DND-41 (cell line): ENCODE data around the gene ZNF273.

Experiments used
- ATAC-seq: fragments of 200-7000 bp; cut with Tn5 transposase; 3 replicates; pipeline ENCODE4 v1.9.1; 2021; ENCODE audit warnings: low read depth; ENCODE audit not compliant: insufficient read depth
- DNase-seq: peaks from one replicate; pipeline ENCODE4 v3.0.0-alpha.2; 2020
- H2AFZ ChIP-seq: 2 replicates; pipeline ENCODE4 v1.6.0; 2012; ENCODE audit warnings: low read depth, low read length
- H3K27ac ChIP-seq: 2 replicates; pipeline ENCODE4 v1.5.1; 2012; ENCODE audit warnings: low read length, inconsistent platforms
- H3K27me3 ChIP-seq: fragments of 200-600 bp; sonication (generic); 2 replicates; pipeline ENCODE4 v1.6.0; 2012; ENCODE audit warnings: low read length, mild to moderate bottlenecking, inconsistent platforms; ENCODE audit not compliant: insufficient read depth, poor library complexity
- H3K36me3 ChIP-seq: 2 replicates; pipeline ENCODE4 v1.5.1; 2012; ENCODE audit warnings: low read length, inconsistent platforms; ENCODE audit not compliant: insufficient read depth
- H3K4me1 ChIP-seq: 2 replicates; pipeline ENCODE4 v1.5.1; 2012; ENCODE audit warnings: mild to moderate bottlenecking, low read length; ENCODE audit not compliant: insufficient read depth
- H3K4me2 ChIP-seq: 2 replicates; pipeline ENCODE4 v1.6.0; 2012; ENCODE audit warnings: mild to moderate bottlenecking, moderate library complexity, low read length, inconsistent platforms; ENCODE audit not compliant: insufficient read depth
- H3K4me3 ChIP-seq, 2 experiments: fragments of 200-600 bp in 1 of 2; shearing (Covaris generic) in 1 of 2; 2 replicates each; pipeline ENCODE4 v1.5.1; 2012 to 2016; ENCODE audit warnings: inconsistent platforms in 2 of 2, low read length in 2 of 2, mild to moderate bottlenecking in 2 of 2, low read depth in 1 of 2, moderate library complexity in 1 of 2
- H3K79me2 ChIP-seq: 2 replicates; pipeline ENCODE4 v1.6.0; 2012; ENCODE audit warnings: low read length, inconsistent platforms; ENCODE audit not compliant: insufficient read depth
- H3K9ac ChIP-seq: 2 replicates; pipeline ENCODE4 v1.6.0; 2012; ENCODE audit warnings: low read depth, mild to moderate bottlenecking, inconsistent platforms, low read length, moderate library complexity
- H3K9me3 ChIP-seq: 2 replicates; pipeline ENCODE4 v1.5.1; 2012; ENCODE audit warnings: low read length, moderate library complexity, mild to moderate bottlenecking, inconsistent platforms; ENCODE audit not compliant: insufficient read depth, severe bottlenecking
- H4K20me1 ChIP-seq: 2 replicates; pipeline ENCODE4 v1.6.0; 2012; ENCODE audit warnings: low read length; ENCODE audit not compliant: insufficient read depth
- EZH2 ChIP-seq: IDR thresholded peaks from 3 replicates; pipeline ENCODE4 v1.6.1; 2012; ENCODE audit warnings: borderline replicate concordance, low read depth, mild to moderate bottlenecking, moderate library complexity, low read length, inconsistent platforms; ENCODE audit not compliant: severe bottlenecking
- TF ChIP-seq, protein P1 (sequence below): IDR thresholded peaks from 2 replicates; pipeline ENCODE4 v1.5.1; 2012; ENCODE audit warnings: borderline replicate concordance, low read length, moderate library complexity, mild to moderate bottlenecking; ENCODE audit not compliant: poor library complexity, severe bottlenecking; ENCODE audit errors: extremely low read depth

The ZNF273 gene

DNA sequence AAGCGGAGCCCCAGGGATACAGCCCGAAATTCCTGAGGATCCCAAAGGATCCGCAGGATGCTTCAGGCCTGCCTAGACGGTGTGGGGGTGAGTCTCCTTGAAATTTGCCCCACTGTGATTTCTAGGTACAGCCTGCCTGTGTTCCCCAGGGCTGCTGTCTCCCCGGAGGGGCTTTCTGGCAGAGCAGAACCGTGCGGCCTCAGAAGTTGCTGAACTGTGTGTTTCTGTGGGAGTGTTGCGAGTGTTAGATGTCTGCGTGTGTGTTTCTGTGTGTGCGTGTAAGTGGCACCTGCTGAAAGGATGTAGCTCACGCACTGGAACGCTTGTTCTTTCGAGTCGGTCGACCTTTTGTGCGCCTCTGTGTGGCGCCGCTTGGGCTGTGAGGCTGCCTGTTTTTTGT is 27.8 kb upstream of the ZNF273 start:
- peak; percentile 2 for DNase-seq
- TF ChIP-seq EZH2: no peak
- TF ChIP-seq, protein P1, sequence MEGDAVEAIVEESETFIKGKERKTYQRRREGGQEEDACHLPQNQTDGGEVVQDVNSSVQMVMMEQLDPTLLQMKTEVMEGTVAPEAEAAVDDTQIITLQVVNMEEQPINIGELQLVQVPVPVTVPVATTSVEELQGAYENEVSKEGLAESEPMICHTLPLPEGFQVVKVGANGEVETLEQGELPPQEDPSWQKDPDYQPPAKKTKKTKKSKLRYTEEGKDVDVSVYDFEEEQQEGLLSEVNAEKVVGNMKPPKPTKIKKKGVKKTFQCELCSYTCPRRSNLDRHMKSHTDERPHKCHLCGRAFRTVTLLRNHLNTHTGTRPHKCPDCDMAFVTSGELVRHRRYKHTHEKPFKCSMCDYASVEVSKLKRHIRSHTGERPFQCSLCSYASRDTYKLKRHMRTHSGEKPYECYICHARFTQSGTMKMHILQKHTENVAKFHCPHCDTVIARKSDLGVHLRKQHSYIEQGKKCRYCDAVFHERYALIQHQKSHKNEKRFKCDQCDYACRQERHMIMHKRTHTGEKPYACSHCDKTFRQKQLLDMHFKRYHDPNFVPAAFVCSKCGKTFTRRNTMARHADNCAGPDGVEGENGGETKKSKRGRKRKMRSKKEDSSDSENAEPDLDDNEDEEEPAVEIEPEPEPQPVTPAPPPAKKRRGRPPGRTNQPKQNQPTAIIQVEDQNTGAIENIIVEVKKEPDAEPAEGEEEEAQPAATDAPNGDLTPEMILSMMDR: no peak
- H3K36me3 ChIP-seq: no peaks in the 10 kb centered on the region
- H3K79me2 ChIP-seq: no peaks in the 10 kb centered on the region
- H3K4me3 ChIP-seq: no peak overlapping the region
- no peak overlapping the region for H3K4me2 ChIP-seq
- peaks cover 55% of the 10 kb centered on the region for H3K9me3 ChIP-seq
- H3K9ac ChIP-seq: no peak overlapping the region
- no peak for ATAC-seq
- no peaks in the 10 kb centered on the region for H4K20me1 ChIP-seq
- H3K4me1 ChIP-seq: peaks cover 6% of the 10 kb centered on the region; the same call in 1 of the 2 replicates
- no peaks in the 10 kb centered on the region for H3K27me3 ChIP-seq
- H2AFZ ChIP-seq: no peak overlapping the region
- H3K27ac ChIP-seq: no peak overlapping the region

DNA sequence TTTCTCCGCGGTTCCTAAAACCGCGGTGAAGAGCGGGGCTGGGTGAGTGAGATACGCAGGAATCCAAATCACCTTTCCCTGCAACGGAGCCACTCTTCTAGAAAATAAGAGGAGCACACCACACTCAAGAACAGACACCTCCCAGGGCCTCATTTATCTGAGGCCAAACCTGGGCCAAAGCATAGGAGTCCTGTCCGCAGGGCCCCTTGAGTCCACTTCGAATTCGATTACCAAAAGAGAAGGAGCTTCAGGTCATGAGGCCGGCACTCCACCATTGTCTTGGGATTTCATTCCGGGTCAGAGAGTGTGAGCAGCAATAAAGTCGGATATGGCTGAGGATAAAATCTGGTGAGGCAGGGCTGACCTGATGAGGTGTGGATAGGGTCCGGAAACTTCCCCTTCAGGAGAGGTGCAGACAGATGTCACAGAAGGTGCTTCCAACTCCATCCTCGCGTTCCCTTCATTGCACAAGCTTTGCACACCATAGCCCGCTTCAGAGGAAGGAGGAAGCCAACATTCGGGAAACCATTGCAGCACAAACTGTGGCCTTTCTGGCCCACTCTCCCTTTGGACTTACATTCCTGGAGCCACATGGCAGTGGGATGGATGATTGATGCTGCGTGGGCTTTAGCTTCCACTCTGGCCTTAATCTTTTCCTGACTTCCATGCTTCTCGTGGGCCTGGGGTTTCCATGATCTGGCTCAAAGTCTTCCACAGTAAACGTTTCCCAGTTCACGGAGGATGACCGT is 27.2 kb upstream of the ZNF273 start:
- Histone ChIP-seq H3K27ac (no peak overlapping the region), H3K4me3 (no peak overlapping the region), H3K27me3 (no peaks in the 10 kb centered on the region), H2AFZ (no peak overlapping the region), H3K9ac (no peak overlapping the region), H3K4me2 (no peak overlapping the region), H3K36me3 (no peaks in the 10 kb centered on the region), H3K4me1 (peaks cover 6% of the 10 kb centered on the region; the same call in 1 of the 2 replicates), H3K9me3 (peaks cover 57% of the 10 kb centered on the region), H4K20me1 (no peaks in the 10 kb centered on the region), H3K79me2 (no peaks in the 10 kb centered on the region)
- DNase-seq (peak; percentile 2), ATAC-seq (no peak)
- TF ChIP-seq EZH2: no peak
- TF ChIP-seq, protein P1: no peak

DNA sequence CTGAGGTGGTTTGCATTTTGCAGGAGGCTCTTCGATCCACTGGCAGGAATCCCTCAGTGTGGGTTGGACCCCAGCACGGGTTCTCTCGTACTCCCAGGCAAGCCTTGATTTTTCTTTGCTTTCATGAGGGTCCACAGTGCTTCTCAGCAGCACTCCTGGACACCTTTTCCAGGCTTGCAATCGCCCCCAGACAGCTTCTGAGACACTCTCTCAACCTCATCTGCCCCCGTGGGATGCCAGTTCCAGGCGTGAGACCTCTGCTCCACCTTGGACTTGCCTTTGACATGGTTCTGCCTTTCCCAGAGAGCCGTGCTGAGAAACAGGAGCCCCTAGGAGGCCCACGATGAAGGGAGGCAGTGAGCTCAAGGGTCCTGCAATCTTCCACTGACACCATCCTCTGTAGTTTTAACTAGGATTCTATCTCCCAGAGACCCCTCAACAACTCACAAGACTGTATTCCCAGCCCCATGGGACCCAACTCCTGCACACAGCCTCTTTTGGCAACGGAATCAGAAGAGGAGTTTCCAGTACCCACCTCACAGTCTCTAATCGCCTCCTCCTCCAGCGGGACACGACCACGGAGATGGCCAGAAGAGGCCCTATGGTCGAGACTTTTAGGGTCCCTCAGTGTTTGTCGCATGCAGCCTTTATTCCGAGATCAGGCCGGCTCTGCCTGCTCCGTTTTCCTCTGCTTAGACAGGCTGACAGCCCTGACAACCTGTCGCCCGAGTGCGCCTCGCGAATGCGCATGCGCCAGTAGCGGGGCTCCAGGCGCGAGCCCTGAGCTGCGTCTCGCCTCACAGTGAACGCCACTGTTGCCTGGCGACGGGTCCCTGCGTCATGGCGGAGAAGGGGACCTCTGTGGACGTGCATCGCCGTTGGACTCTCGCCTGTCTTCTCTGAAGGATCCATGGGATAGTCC is 26.0 kb upstream of the ZNF273 start:
- DNase-seq (peak; percentile 1), ATAC-seq (no peak)
- TF ChIP-seq, protein P1: no peak
- no peak for TF ChIP-seq EZH2
- no peak overlapping the region for H3K4me2 ChIP-seq
- no peak overlapping the region for H3K4me3 ChIP-seq
- no peaks in the 10 kb centered on the region for H3K27me3 ChIP-seq
- H3K9me3 ChIP-seq: peaks cover 62% of the 10 kb centered on the region
- H3K27ac ChIP-seq: no peak overlapping the region
- no peak overlapping the region for H3K9ac ChIP-seq
- no peak overlapping the region for H2AFZ ChIP-seq
- no peaks in the 10 kb centered on the region for H4K20me1 ChIP-seq
- peaks cover 6% of the 10 kb centered on the region; the same call in 1 of the 2 replicates for H3K4me1 ChIP-seq
- no peaks in the 10 kb centered on the region for H3K36me3 ChIP-seq
- H3K79me2 ChIP-seq: no peaks in the 10 kb centered on the region
